HepG2 (cell line): ENCODE data around the gene NSMCE4A. TPM values are rescaled to one million over a fixed set of nuclear protein-coding genes. Genes with fewer than 3 reads are reported as not detected.

ENCODE experiments used
- GATAD2A ChIP-seq: IDR thresholded peaks from 2 replicates; pipeline ENCODE4 v1.6.1; 2016
- HCFC1 ChIP-seq: fragments of 150-350 bp; IDR thresholded peaks from 2 replicates; pipeline ENCODE4 v1.6.1; 2014; ENCODE audit warnings: low read depth, low read length
- HOXA3 ChIP-seq: sonication (generic); formaldehyde crosslinking; IDR thresholded peaks from 2 replicates; pipeline ENCODE4 v1.5.0; 2020; ENCODE audit warnings: missing genetic modification reagents
- HOXA5 ChIP-seq: sonication (generic); formaldehyde crosslinking; IDR thresholded peaks from 2 replicates; pipeline ENCODE4 v1.4.0; 2020; ENCODE audit warnings: missing genetic modification reagents
- IRF9 ChIP-seq: sonication (generic); formaldehyde crosslinking; IDR thresholded peaks from 2 replicates; pipeline ENCODE4 v1.8.0; 2022; ENCODE audit warnings: missing genetic modification reagents, mild to moderate bottlenecking, borderline replicate concordance
- KAT7 ChIP-seq: IDR thresholded peaks from 2 replicates; pipeline ENCODE4 v1.6.1; 2018; ENCODE audit warnings: borderline replicate concordance, missing compliant biosample characterization
- KMT2B ChIP-seq: IDR thresholded peaks from 2 replicates; pipeline ENCODE4 v1.6.1; 2016; ENCODE audit warnings: missing genetic modification reagents, missing compliant biosample characterization
- MED1 ChIP-seq: sonication (generic); formaldehyde crosslinking; IDR thresholded peaks from 2 replicates; pipeline ENCODE4 v1.4.0; 2020; ENCODE audit warnings: missing genetic modification reagents
- PPARG ChIP-seq: conservative IDR thresholded peaks from 2 replicates; pipeline ENCODE4 v1.6.1; 2016; ENCODE audit warnings: missing biosample characterization, missing genetic modification reagents
- SALL2 ChIP-seq: sonication (generic); formaldehyde crosslinking; IDR thresholded peaks from 2 replicates; pipeline ENCODE4 v1.8.1; 2023; ENCODE audit warnings: mild to moderate bottlenecking, missing genetic modification reagents, inconsistent platforms
- SOX5 ChIP-seq: IDR thresholded peaks from 2 replicates; pipeline ENCODE4 v1.6.1; 2016; ENCODE audit warnings: borderline replicate concordance
- YEATS2 ChIP-seq: sonication (generic); formaldehyde crosslinking; IDR thresholded peaks from 2 replicates; pipeline ENCODE4 v1.4.0; 2020; ENCODE audit warnings: missing genetic modification reagents, borderline replicate concordance
- ZFP1 ChIP-seq: IDR thresholded peaks from 2 replicates; pipeline ENCODE4 v1.6.1; 2016
- ZFY ChIP-seq: sonication (generic); formaldehyde crosslinking; IDR thresholded peaks from 2 replicates; pipeline ENCODE4 v1.4.0; 2020; ENCODE audit warnings: missing genetic modification reagents
- ZNF121 ChIP-seq: sonication (generic); formaldehyde crosslinking; IDR thresholded peaks from 2 replicates; pipeline ENCODE4 v1.5.0; 2020; ENCODE audit warnings: mild to moderate bottlenecking, missing genetic modification reagents
- ZNF230 ChIP-seq: sonication (generic); formaldehyde crosslinking; IDR thresholded peaks from 2 replicates; pipeline ENCODE4 v1.4.0; 2020; ENCODE audit warnings: mild to moderate bottlenecking, missing genetic modification reagents
- ZNF484 ChIP-seq: sonication (generic); formaldehyde crosslinking; IDR thresholded peaks from 2 replicates; pipeline ENCODE4 v1.5.1; 2020; ENCODE audit warnings: mild to moderate bottlenecking, low read depth, missing genetic modification reagents, borderline replicate concordance
- ZNF543 ChIP-seq: sonication (generic); formaldehyde crosslinking; IDR thresholded peaks from 2 replicates; pipeline ENCODE4 v1.4.0; 2020; ENCODE audit warnings: mild to moderate bottlenecking, missing genetic modification reagents
- ZNF607 ChIP-seq: sonication (generic); formaldehyde crosslinking; IDR thresholded peaks from 2 replicates; pipeline ENCODE4 v1.5.1; 2020; ENCODE audit warnings: missing genetic modification reagents, mild to moderate bottlenecking, borderline replicate concordance
- ZNF841 ChIP-seq: sonication (generic); formaldehyde crosslinking; IDR thresholded peaks from 2 replicates; pipeline ENCODE4 v1.8.1; 2023; ENCODE audit warnings: missing genetic modification reagents, borderline replicate concordance
- polyA plus RNA-seq, 8 experiments: library from polyadenylated mRNA; depleted of rRNA in 3 of 8; stranded (reverse) in 7 of 8; unstranded in 1 of 8; fragments of >200 nt; fragmentation: Illumina TruSeq in 4 of 8; extraction: Trizol in 4 of 8; gene quantifications; 2 replicates each; pipeline versions ENCODE4 v1.2.1 to v1.2.3, GENCODE V29; 2011 to 2016; ENCODE audit warnings: low read depth in 4 of 8, missing spikeins in 1 of 8, mixed read lengths in 1 of 8; ENCODE audit not compliant: insufficient read depth in 1 of 8
- total RNA-seq, 5 experiments: library from RNA; depleted of rRNA; stranded (reverse); fragments of >200 nt; fragmentation: Illumina TruSeq; extraction: Trizol; gene quantifications; 2 replicates each; pipeline ENCODE4 v1.2.3, GENCODE V29; 2016; ENCODE audit warnings: low read depth in 1 of 5
- TF ChIP-seq, protein P1 (sequence below): sonication (generic); formaldehyde crosslinking; IDR thresholded peaks from 2 replicates; pipeline ENCODE4 v1.5.0; 2020; ENCODE audit warnings: missing genetic modification reagents, mild to moderate bottlenecking, borderline replicate concordance
- TF ChIP-seq, protein P2 (sequence below): IDR thresholded peaks from 2 replicates; pipeline ENCODE4 v1.6.1; 2018; ENCODE audit warnings: missing genetic modification reagents, mild to moderate bottlenecking, missing compliant biosample characterization
- TF ChIP-seq, protein P3 (sequence below): sonication (generic); formaldehyde crosslinking; IDR thresholded peaks from 2 replicates; pipeline ENCODE4 v1.8.1; 2023; ENCODE audit warnings: mild to moderate bottlenecking, moderate library complexity, missing genetic modification reagents
- TF ChIP-seq, protein P4 (sequence below): sonication (generic); formaldehyde crosslinking; IDR thresholded peaks from 2 replicates; pipeline ENCODE4 v1.9.0; 2021; ENCODE audit warnings: missing genetic modification reagents, borderline replicate concordance

NSMCE4A gene
- total and polyA plus RNA-seq, 2 of the 13 experiments (the other 11 are each of a cell fraction or from before 2014, with no cell fraction given), result 61.1 to 91.6 TPM

DNA sequence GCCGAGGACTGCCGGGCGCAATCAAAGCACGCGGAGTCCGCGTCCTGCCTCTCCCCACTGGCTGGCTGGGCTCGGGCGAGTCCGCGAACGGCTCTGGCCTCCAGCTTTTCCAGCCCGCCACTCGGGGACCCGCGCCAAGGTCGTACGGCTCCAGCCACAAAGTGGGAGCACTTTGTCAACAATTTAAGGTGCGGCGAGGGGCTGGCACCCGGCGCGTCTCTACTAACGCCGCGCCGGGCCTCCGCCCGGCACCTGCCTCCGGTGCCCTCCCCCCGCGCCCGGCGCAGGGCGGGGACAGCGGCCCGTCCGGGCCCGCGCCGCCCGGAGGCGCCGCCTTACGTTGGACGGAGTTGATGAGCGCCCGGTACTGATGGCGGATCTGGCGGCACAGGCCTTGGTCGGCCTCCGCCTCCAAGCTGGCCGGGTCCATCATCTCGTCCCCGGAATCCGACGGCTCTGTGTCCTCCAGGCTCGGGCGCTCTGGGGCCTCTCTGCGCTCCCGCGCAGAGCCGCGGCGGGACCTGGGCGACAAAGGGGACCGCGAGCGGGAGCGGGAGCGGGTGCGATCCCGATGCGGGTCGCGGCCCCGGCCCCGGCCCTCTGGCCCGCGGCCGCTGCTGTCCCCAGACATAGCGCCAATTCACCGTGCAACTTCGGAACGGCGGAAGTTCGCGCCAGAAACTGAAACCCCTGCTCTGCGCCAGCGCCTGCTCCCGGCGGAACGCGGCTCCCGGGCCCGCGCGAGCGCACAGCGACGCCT lies at the start of gene NSMCE4A (continued):
- TF ChIP-seq ZNF484 (no peak), MED1 (CRISPR knock-in tag) (peak; percentile 67), IRF9 (CRISPR knock-in tag) (no peak), ZFP1 (CRISPR knock-in tag) (0 out of 2 replicates have a peak, but pooled peaks have one; percentile 27), ZNF121 (CRISPR knock-in tag) (peak; percentile 14; the same call in 1 of the 2 replicates), GATAD2A (CRISPR knock-in tag) (peak; percentile 3; the same call in 1 of the 2 replicates), PPARG (CRISPR knock-in tag) (0 out of 2 replicates have a peak, but pooled peaks have one; percentile 34), ZNF543 (CRISPR knock-in tag) (peak; percentile 78; the same call in 1 of the 2 replicates), HOXA5 (CRISPR knock-in tag) (peak; percentile 68), KMT2B (CRISPR knock-in tag) (no peak), SOX5 (CRISPR knock-in tag) (no peak), ZNF841 (no peak), YEATS2 (no peak; the same call in 1 of the 2 replicates), HCFC1 (peak; percentile 22; the same call in 1 of the 2 replicates), ZNF607 (CRISPR knock-in tag) (0 out of 2 replicates have a peak, but pooled peaks have one; percentile 48), KAT7 (CRISPR knock-in tag) (no peak; the same call in 1 of the 2 replicates), ZNF230 (CRISPR knock-in tag) (peak; percentile 52; the same call in 1 of the 2 replicates), SALL2 (CRISPR knock-in tag) (peak; percentile 50), ZFY (CRISPR knock-in tag) (peak; percentile 95), HOXA3 (peak; percentile 79)
- TF ChIP-seq, protein P1, sequence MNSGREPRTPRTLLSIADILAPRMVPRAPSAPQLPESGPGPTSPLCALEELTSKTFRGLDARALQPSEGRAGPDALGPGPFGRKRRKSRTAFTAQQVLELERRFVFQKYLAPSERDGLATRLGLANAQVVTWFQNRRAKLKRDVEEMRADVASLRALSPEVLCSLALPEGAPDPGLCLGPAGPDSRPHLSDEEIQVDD (CRISPR knock-in tag), result no peak
- TF ChIP-seq, protein P2, sequence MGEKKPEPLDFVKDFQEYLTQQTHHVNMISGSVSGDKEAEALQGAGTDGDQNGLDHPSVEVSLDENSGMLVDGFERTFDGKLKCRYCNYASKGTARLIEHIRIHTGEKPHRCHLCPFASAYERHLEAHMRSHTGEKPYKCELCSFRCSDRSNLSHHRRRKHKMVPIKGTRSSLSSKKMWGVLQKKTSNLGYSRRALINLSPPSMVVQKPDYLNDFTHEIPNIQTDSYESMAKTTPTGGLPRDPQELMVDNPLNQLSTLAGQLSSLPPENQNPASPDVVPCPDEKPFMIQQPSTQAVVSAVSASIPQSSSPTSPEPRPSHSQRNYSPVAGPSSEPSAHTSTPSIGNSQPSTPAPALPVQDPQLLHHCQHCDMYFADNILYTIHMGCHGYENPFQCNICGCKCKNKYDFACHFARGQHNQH, result 0 out of 2 replicates have a peak, but pooled peaks have one; percentile 15
- TF ChIP-seq, protein P3, sequence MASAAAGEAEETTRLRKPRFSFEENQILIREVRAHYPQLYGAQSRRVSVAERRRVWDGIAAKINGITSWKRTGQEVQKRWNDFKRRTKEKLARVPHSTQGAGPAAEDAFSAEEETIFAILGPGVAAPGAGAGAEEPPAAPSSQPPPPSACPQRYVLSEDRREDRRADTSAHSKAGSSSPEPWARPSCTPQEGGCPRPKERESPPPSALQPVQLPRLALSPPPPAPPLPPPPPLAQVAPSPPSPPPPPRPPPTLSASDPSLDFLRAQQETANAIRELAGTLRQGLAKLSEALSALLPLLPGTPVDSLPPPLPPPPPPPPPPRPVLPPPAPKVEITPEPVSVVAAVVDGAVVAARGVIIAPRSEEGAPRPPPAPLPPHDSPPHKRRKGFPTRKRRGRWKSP (CRISPR knock-in tag), result peak; percentile 99
- TF ChIP-seq, protein P4, sequence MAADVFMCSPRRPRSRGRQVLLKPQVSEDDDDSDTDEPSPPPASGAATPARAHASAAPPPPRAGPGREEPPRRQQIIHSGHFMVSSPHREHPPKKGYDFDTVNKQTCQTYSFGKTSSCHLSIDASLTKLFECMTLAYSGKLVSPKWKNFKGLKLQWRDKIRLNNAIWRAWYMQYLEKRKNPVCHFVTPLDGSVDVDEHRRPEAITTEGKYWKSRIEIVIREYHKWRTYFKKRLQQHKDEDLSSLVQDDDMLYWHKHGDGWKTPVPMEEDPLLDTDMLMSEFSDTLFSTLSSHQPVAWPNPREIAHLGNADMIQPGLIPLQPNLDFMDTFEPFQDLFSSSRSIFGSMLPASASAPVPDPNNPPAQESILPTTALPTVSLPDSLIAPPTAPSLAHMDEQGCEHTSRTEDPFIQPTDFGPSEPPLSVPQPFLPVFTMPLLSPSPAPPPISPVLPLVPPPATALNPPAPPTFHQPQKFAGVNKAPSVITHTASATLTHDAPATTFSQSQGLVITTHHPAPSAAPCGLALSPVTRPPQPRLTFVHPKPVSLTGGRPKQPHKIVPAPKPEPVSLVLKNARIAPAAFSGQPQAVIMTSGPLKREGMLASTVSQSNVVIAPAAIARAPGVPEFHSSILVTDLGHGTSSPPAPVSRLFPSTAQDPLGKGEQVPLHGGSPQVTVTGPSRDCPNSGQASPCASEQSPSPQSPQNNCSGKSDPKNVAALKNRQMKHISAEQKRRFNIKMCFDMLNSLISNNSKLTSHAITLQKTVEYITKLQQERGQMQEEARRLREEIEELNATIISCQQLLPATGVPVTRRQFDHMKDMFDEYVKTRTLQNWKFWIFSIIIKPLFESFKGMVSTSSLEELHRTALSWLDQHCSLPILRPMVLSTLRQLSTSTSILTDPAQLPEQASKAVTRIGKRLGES (CRISPR knock-in tag), result 0 out of 2 replicates have a peak, but pooled peaks have one; percentile 13
